Stimulated activated CD8-positive, alpha-beta memory T cell treated with anti-CD3 and anti-CD28 coated beads, Interleukin-15, amount 100 ng/mL, for 4 hours (primary cell): ENCODE results near the gene STAB2.

Source experiments
- DNase-seq, 2 donors: peaks; one replicate each; pipeline ENCODE4 v3.0.0-alpha.2; 2020; ENCODE audit warnings: low read depth in 2 of 2

Gene STAB2

GRCh38 chr12:103783744-103784664 lies 196.9 kb downstream of the STAB2 start:
- no peak for DNase-seq

- DNase-seq = no peak
Observed at GRCh38 chr12:103785243-103786031, 198.4 kb downstream of the STAB2 start.

- DNase-seq = no peak
Observed at GRCh38 chr12:103786201-103786600, 199.1 kb downstream of the STAB2 start.

GRCh38 chr12:103791350-103791920 lies 204.4 kb downstream of the STAB2 start:
- no peak for DNase-seq

- no peak for DNase-seq
Observed at GRCh38 chr12:103793046-103793445, 206.0 kb downstream of the STAB2 start.

- no peak for DNase-seq
Observed at GRCh38 chr12:103793512-103794045, 206.5 kb downstream of the STAB2 start.

- no peak for DNase-seq
Observed at GRCh38 chr12:103794309-103795213, 207.5 kb downstream of the STAB2 start.

- no peak for DNase-seq
Observed at GRCh38 chr12:103798586-103798985, 211.5 kb downstream of the STAB2 start.

GRCh38 chr12:103799504-103799856 lies 212.4 kb downstream of the STAB2 start:
- DNase-seq = no peak

- no peak for DNase-seq
Observed at GRCh38 chr12:103799857-103800771, 213.0 kb downstream of the STAB2 start.

- no peak for DNase-seq
Observed at GRCh38 chr12:103801709-103802585, 214.9 kb downstream of the STAB2 start.

GRCh38 chr12:103802586-103802886 lies 215.5 kb downstream of the STAB2 start:
- no peak for DNase-seq

- no peak for DNase-seq
Observed at GRCh38 chr12:103803847-103804246, 216.8 kb downstream of the STAB2 start.

- no peak for DNase-seq
Observed at GRCh38 chr12:103805655-103806360, 218.7 kb downstream of the STAB2 start.

- no peak for DNase-seq
Observed at GRCh38 chr12:103806803-103807202, 219.7 kb downstream of the STAB2 start.

- no peak for DNase-seq
Observed at GRCh38 chr12:103807561-103808238, 220.6 kb downstream of the STAB2 start.

- DNase-seq = no peak
Observed at GRCh38 chr12:103808239-103808880, 221.3 kb downstream of the STAB2 start.

- no peak for DNase-seq
Observed at GRCh38 chr12:103809154-103809553, 222.1 kb downstream of the STAB2 start.
